ELR (cell line): Measurements from ENCODE around the gene PRKCE.
"Not testable (repeated sequence)": the region's sequence is repeated elsewhere in the genome, so short reads cannot be mapped to it uniquely, and the experiment has no call there.

Source experiments
- DNase-seq: peaks from one replicate; pipeline ENCODE4 v3.0.0-alpha.2; 2015; ENCODE audit warnings: low read depth

The PRKCE gene

DNA sequence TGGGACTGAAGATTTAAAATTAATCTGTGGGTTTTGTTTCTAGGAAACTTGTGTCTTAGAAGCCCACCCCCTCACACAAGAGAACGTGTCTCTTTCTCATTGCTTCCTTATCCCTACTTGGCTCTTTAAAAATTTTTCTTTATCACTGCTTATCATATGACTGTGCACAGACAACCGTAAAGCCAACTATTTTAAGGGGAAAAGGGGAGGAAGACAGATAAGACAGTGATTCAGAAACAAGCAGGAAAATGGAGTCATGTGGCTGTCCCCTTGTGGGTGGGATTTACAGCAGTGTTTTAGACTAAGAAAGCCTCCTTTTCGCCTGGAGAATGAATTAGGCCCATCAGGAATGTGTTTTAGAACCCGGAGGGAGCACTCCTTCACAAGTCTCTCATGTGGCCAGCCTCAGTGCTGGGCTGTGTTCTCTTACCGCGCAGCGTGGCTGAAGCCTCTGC, 17.6 kb downstream of the PRKCE start:
- DNase-seq: no peak

GRCh38 chr2:45670646-45671045, 19.2 kb downstream of the PRKCE start:
- no peak for DNase-seq

GRCh38 chr2:45672138-45672537, 20.7 kb downstream of the PRKCE start:
- DNase-seq: no peak

- no peak for DNase-seq
Observed at GRCh38 chr2:45674035-45674816, 22.8 kb downstream of the PRKCE start.

DNA sequence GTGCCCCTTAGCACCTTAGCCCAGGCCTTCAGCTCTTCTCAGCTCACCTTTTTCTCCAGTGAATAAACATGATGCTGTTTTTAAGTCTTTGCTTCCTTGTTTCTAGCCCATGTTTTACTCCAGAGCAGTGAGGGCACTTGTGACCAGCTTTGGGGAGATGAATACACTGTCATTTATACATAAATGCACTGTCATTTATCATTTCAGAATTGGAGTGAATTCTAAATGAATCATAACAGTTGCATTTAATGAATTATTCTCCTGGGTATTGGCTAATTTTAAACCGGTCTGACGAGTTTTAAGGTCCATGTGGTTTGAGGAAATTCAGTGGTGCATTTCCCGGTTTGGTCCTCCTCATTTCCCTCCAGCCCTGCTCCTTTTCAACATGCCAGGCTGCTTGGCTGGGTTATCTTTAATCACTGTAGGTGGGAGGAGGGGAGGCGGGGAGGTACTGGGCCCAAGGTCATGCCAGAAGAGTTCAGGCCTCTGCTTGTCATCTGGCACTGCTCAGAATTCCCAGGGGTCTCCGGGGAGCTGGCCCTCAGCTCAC, 23.9 kb downstream of the PRKCE start:
- no peak for DNase-seq

- DNase-seq: no peak
Observed at GRCh38 chr2:45676088-45676487, 24.6 kb downstream of the PRKCE start.

DNA sequence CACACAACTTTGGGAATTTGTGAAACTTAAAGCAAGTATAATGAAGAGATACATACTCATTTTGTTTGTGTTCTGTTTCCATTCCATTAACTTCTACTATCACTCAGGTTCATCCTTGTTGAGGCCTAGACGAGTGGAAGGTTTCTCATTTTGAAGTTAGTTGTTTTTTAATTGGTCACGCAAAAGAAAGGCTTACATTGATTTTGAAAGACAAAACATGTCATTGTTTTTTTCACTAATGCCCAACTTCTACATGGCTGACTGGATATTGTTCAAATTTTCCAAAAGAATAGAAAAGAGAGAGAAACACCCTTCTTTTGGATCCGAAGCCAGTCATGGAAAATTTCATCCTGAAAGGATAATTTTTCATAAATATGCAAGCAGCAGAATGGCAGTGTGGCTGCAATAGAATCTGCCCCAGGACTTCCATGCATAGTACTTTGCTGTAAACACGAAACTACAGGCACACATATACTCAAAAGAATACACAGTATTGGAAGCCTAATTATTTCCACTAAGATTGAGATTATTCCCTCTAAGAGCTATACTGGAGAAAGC, 27.4 kb downstream of the PRKCE start:
- no peak for DNase-seq

- no peak for DNase-seq
Observed at GRCh38 chr2:45680351-45680967, 29.0 kb downstream of the PRKCE start.

DNA sequence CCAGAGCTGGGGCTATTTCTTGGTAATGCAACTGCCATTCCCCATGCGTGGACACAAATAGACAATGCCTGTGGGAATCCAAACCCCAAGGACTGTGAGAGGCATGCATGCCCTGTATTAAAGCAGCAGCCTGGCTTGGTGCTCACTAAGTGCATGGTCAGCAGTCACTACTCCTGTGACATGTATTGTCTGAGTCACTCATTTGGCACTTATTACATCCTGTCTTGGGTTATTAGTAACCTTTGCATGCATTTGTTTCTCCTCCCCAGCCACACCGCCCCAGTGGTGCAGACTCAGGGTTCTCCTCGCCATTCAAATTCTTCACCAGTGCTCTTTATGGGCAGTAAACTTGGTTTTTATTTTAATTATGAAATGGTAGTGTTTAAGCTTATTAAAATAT, 30.2 kb downstream of the PRKCE start:
- peak; percentile 92 for DNase-seq

GRCh38 chr2:45683292-45683691, 31.8 kb downstream of the PRKCE start:
- no peak for DNase-seq

GRCh38 chr2:45684756-45685155, 33.3 kb downstream of the PRKCE start:
- DNase-seq: no peak

DNA sequence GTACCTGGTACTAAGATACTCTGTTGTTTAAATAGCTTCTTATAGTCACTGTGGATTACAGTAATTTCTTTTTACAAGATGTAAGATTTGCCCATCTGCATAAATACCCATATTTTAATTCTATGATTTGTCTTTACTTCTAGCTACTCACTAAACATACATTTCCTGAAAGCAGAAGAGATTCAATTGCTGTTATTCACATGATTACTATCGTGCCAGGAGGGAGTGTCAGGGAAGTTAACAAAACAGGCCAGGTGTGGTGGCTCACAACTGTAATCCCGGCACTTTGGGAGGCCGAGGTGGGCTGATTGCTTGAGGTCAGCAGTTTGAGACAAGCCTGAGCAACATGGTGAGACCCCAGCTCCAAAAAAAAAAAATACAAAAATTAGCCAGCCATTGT, 33.8 kb downstream of the PRKCE start:
- DNase-seq: no peak

- no peak for DNase-seq
Observed at GRCh38 chr2:45687964-45688363, 36.5 kb downstream of the PRKCE start.

- no peak for DNase-seq
Observed at GRCh38 chr2:45688479-45689298, 37.2 kb downstream of the PRKCE start.

GRCh38 chr2:45690231-45690630, 38.8 kb downstream of the PRKCE start:
- no peak for DNase-seq

DNA sequence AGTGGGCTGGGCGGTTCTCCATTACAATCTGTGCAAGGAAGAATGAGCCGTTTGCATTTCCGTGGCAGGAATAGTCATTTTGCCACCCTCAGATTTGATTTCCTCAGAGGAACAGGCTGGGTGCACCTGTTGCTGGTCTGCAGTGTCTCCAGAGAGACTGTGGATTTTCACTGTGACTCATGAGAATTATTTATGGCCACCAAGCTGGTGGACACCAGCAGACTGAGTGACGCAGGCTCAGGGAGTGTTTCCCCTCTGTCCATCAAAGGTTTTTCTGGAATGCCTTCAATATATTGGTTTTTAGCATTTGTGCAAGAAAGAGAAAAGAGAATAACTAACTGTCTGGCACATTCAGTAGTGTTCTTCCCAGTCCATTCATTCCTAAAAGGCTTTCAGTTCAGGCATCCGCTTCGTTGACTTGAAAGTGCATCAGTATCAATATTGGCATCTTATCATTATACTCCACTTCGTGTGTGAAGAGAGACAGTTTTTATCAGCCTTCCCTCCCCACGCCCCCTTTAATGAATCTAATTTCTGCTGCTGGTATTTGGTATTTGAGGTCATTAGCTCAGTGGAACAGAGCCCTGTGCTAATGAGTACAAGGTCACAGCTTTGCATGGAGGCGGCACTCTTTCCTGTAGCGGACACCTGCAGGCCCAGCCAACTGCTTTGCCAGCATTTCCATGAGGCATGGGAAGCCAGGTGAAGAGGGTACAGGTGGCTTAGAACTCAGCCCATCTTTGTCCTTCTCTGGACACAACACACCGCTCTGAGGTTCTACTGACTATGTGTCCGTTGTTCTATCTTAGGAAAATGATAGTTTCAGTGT, 39.9 kb downstream of the PRKCE start:
- no peak for DNase-seq

DNA sequence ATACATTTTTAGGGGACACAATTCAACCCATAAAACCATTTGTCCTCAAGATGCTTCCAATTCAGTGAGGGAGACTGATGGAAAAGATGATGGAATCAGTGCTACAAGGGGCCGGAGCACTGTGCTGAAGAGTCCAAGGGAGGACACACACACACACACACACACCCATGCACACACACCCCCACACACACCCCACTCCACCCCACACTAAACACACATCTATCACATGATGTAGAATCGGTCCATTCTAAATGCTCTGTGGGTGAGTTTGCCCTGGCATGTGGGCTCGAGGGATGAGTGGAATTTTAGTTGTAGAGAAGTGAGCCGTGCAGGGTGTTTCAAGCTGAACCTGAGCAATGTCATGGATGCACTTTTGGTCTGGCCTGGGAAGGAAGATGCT, 41.1 kb downstream of the PRKCE start:
- no peak for DNase-seq

DNA sequence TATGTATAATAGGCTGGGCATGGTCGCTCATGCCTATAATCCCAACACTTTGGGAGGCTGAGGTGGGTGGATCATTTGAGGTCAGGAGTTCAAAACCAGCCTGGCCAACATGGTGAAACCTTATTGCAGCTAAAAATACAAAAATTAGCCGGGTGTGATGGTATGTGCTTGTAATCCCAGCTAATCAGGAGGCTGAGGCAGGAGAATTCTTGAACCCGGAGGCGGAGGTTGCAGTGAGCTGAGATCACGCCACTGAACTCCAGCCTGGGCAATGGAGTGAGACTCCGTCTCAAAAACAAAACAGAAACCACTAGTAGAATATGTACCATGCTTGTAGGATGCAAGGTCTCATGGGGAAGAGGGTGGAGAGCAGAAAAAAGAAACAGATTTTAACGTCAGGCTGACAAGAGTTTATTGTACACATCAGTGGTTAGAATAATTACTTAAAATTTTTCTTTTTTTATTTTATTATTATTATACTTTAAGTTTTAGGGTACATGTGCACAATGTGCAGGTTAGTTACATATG, 44.1 kb downstream of the PRKCE start:
- not testable (repeated sequence) for DNase-seq

DNA sequence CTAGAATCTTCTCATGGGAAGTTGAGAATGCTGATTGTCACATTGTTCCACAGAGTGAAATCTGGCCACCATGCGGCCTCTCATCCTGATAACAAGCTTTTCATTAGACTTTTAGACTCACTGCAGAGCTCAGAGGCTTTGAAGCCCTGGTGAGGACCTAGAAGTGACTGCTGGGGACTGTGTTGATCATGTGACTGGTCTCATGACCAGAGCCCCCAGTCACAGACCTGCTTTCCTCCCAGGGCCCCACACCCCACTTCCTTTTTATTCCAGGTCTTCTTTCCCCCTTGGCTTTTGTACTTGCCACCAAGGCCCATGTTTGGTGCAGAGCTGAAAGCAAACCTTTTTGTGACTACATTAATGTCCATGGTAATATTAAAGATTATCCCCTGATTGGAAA, 45.2 kb downstream of the PRKCE start:
- no peak for DNase-seq

- DNase-seq: no peak
Observed at GRCh38 chr2:45697190-45697589, 45.7 kb downstream of the PRKCE start.

- peak; percentile 48 for DNase-seq
Observed at GRCh38 chr2:45698554-45698953, 47.1 kb downstream of the PRKCE start.
